Measurements from ENCODE around the gene POLR1E.

DNA sequence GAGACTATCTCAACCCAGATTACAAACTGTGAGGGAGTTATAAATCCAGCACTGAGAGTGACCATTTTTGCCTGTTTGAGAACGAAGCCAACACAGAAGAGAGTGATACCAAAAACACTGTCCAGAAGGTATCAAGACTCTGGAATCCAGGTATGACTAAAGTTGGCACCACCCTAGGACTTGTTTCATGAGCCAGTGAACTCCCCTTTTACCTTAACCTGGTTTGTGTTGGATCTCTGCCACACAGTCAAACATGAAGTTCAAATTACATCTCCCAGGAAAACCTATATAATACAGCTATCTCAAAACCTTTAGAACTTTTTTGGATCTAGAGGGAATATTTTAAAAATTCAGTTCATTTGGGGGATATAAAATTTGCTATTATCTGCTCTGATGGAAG lies 31.9 kb upstream of the POLR1E start:
- TF ChIP-seq, protein P1, sequence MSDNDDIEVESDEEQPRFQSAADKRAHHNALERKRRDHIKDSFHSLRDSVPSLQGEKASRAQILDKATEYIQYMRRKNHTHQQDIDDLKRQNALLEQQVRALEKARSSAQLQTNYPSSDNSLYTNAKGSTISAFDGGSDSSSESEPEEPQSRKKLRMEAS (IDR thresholded peaks at IDR 0.05): no peak
- TF ChIP-seq, protein P2, sequence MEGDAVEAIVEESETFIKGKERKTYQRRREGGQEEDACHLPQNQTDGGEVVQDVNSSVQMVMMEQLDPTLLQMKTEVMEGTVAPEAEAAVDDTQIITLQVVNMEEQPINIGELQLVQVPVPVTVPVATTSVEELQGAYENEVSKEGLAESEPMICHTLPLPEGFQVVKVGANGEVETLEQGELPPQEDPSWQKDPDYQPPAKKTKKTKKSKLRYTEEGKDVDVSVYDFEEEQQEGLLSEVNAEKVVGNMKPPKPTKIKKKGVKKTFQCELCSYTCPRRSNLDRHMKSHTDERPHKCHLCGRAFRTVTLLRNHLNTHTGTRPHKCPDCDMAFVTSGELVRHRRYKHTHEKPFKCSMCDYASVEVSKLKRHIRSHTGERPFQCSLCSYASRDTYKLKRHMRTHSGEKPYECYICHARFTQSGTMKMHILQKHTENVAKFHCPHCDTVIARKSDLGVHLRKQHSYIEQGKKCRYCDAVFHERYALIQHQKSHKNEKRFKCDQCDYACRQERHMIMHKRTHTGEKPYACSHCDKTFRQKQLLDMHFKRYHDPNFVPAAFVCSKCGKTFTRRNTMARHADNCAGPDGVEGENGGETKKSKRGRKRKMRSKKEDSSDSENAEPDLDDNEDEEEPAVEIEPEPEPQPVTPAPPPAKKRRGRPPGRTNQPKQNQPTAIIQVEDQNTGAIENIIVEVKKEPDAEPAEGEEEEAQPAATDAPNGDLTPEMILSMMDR (IDR thresholded peaks at IDR 0.05; ENCODE audit: low read depth, low read length, missing input control): no peak
- TF ChIP-seq, protein P3, sequence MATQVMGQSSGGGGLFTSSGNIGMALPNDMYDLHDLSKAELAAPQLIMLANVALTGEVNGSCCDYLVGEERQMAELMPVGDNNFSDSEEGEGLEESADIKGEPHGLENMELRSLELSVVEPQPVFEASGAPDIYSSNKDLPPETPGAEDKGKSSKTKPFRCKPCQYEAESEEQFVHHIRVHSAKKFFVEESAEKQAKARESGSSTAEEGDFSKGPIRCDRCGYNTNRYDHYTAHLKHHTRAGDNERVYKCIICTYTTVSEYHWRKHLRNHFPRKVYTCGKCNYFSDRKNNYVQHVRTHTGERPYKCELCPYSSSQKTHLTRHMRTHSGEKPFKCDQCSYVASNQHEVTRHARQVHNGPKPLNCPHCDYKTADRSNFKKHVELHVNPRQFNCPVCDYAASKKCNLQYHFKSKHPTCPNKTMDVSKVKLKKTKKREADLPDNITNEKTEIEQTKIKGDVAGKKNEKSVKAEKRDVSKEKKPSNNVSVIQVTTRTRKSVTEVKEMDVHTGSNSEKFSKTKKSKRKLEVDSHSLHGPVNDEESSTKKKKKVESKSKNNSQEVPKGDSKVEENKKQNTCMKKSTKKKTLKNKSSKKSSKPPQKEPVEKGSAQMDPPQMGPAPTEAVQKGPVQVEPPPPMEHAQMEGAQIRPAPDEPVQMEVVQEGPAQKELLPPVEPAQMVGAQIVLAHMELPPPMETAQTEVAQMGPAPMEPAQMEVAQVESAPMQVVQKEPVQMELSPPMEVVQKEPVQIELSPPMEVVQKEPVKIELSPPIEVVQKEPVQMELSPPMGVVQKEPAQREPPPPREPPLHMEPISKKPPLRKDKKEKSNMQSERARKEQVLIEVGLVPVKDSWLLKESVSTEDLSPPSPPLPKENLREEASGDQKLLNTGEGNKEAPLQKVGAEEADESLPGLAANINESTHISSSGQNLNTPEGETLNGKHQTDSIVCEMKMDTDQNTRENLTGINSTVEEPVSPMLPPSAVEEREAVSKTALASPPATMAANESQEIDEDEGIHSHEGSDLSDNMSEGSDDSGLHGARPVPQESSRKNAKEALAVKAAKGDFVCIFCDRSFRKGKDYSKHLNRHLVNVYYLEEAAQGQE (IDR thresholded peaks at IDR 0.05): no peak
- TF ChIP-seq JUND (IDR thresholded peaks at IDR 0.05) (no peak), SP1 (IDR thresholded peaks at IDR 0.05) (no peak), RAD21 (IDR thresholded peaks at IDR 0.05) (no peak), FOXA1 (IDR thresholded peaks at IDR 0.05) (no peak), HNF4A (conservative IDR thresholded peaks at IDR 0.05) (no peak), TAF1 (conservative IDR thresholded peaks at IDR 0.05) (no peak), RXRA (IDR thresholded peaks at IDR 0.05) (no peak), EGR1 (IDR thresholded peaks at IDR 0.05; ENCODE audit: low read depth in 2 of 2) (no peak)
- TF ChIP-seq, protein P4, sequence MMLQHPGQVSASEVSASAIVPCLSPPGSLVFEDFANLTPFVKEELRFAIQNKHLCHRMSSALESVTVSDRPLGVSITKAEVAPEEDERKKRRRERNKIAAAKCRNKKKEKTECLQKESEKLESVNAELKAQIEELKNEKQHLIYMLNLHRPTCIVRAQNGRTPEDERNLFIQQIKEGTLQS (IDR thresholded peaks at IDR 0.05): no peak
